HepG2 (cell line): ENCODE data around the gene AKAP8L. TPM values are rescaled to one million over a fixed set of nuclear protein-coding genes. Genes with fewer than 3 reads are reported as not detected.

Source experiments
- ATAC-seq: fragments of 200-7000 bp; cut with Tn5 transposase; 3 replicates; pipeline ENCODE4 v1.9.1; 2020; ENCODE audit warnings: mild to moderate bottlenecking, moderate library complexity
- BruUV-seq: library from RNA; stranded (reverse); fragments of 400-500 nt; replicated peaks from 2 replicates; lab custom pipeline; 2021; lab: Mats Ljungman, UMichigan
- CTCF ChIA-PET: fragments of 300-600 bp; formaldehyde crosslinking; extraction: SDS; loops from one replicate; lab custom pipeline; 2021; ENCODE audit warnings: low total read pairs, inconsistent platforms, low intra/inter-chr PET ratio; lab: Yijun Ruan, JAX
- POLR2A ChIA-PET: fragments of 350-600 bp; sonication (Branson Sonifier 250); formaldehyde crosslinking; loops from one replicate; lab custom pipeline; 2020; ENCODE audit warnings: antibody characterized with exemption, inconsistent platforms; lab: Yijun Ruan, JAX
- DNase-seq: peaks from one replicate; pipeline ENCODE4 v3.0.0-alpha.2; 2015; ENCODE audit warnings: low spot score
- FAIRE-seq: peaks from 3 replicates; lab custom pipeline; 2011; peaks lifted over from hg19 to GRCh38; lab: Jason Lieb, UNC
- H2AFZ ChIP-seq: one replicate; pipeline ENCODE4 v1.6.1; 2011; ENCODE audit warnings: low read length, inconsistent platforms
- H3K27ac ChIP-seq: fragments of 300-600 bp; 3 replicates; pipeline ENCODE4 v1.8.0; 2011; ENCODE audit warnings: mixed run types, mild to moderate bottlenecking, mixed read lengths, low read length, inconsistent platforms; ENCODE audit not compliant: insufficient read depth; ENCODE audit errors: extremely low read length
- H3K27me3 ChIP-seq, 2 experiments: fragments of 200-600 bp in 1 of 2; 2 replicates in 1 of 2; 3 replicates in 1 of 2; pipeline versions ENCODE4 v1.6.0 to v1.8.0; 2011; ENCODE audit warnings: low read length in 2 of 2, mild to moderate bottlenecking in 2 of 2, moderate library complexity in 2 of 2, inconsistent platforms in 1 of 2; ENCODE audit not compliant: insufficient read depth in 2 of 2, control insufficient read depth in 1 of 2
- H3K36me3 ChIP-seq, 2 experiments: fragments of 200-600 bp in 1 of 2; replicated peaks in 1 of 2; 2 replicates in 1 of 2; 3 replicates in 1 of 2; pipeline versions ENCODE4 v1.5.1 to v1.8.0; 2011; ENCODE audit warnings: low read length in 2 of 2, inconsistent platforms in 1 of 2; ENCODE audit not compliant: insufficient read depth in 2 of 2, control insufficient read depth in 1 of 2
- H3K4me1 ChIP-seq: 2 replicates; pipeline ENCODE4 v1.5.1; 2012; ENCODE audit warnings: low read length, inconsistent platforms; ENCODE audit not compliant: insufficient read depth
- H3K4me2 ChIP-seq: 2 replicates; pipeline ENCODE4 v1.6.0; 2011; ENCODE audit warnings: low read depth, low read length, inconsistent platforms
- H3K4me3 ChIP-seq, 3 experiments: fragments of 200-600 bp in 1 of 3; sonication (generic), shearing (Covaris generic) in 1 of 3; replicated peaks in 1 of 3; 2 replicates each; pipeline ENCODE4 v1.5.1; 2011 to 2016; ENCODE audit warnings: low read length in 3 of 3, inconsistent platforms in 2 of 3, low read depth in 2 of 3, mild to moderate bottlenecking in 2 of 3, control low read depth in 1 of 3, mixed read lengths in 1 of 3; ENCODE audit not compliant: insufficient read depth in 1 of 3
- H3K79me2 ChIP-seq: one replicate; pipeline ENCODE4 v1.6.1; 2011; ENCODE audit warnings: low read length, inconsistent platforms; ENCODE audit not compliant: insufficient read depth
- H3K9ac ChIP-seq: 2 replicates; pipeline ENCODE4 v1.6.0; 2011; ENCODE audit warnings: mild to moderate bottlenecking, low read depth, low read length, inconsistent platforms; ENCODE audit not compliant: insufficient read depth
- H3K9me3 ChIP-seq: 2 replicates; pipeline ENCODE4 v1.5.1; 2012; ENCODE audit warnings: mild to moderate bottlenecking, low read length
- H4K20me1 ChIP-seq: 2 replicates; pipeline ENCODE4 v1.6.0; 2011; ENCODE audit warnings: inconsistent platforms, mild to moderate bottlenecking, low read length, moderate library complexity; ENCODE audit not compliant: insufficient read depth
- FLYWCH1 ChIP-seq: sonication (generic); formaldehyde crosslinking; IDR thresholded peaks from 2 replicates; pipeline ENCODE4 v1.8.1; 2023; ENCODE audit warnings: mild to moderate bottlenecking, missing genetic modification reagents
- NPAS2 ChIP-seq: sonication (generic); formaldehyde crosslinking; IDR thresholded peaks from 2 replicates; pipeline ENCODE4 v1.8.0; 2022; ENCODE audit warnings: mild to moderate bottlenecking, missing genetic modification reagents, borderline replicate concordance
- ZNF597 ChIP-seq: sonication (generic); formaldehyde crosslinking; IDR thresholded peaks from 2 replicates; pipeline ENCODE4 v1.5.0; 2020; ENCODE audit warnings: missing genetic modification reagents
- ZNF629 ChIP-seq: sonication (generic); formaldehyde crosslinking; conservative IDR thresholded peaks from 2 replicates; pipeline ENCODE4 v1.5.0; 2020; ENCODE audit warnings: missing genetic modification reagents
- WGBS: methylation state at CpG from one replicate; pipeline ENCODE4 v1.1.6; 2017; ENCODE audit warnings: low lambda C conversion rate; 5-methylcytosine and 5-hydroxymethylcytosine counted together
- in situ Hi-C: cut with HindIII; loops from 2 replicates; pipeline ENCODE4 v1.10.0; 2017; ENCODE audit warnings: low pct_unique_long_range_greater_than_20kb; ENCODE audit not compliant: extremely low pct_ligation_motif_present
- intact Hi-C: fragments of 100-400 bp; cut with micrococcal nuclease; formaldehyde crosslinking; loops from one replicate; pipeline ENCODE4 v1.10.0; 2022; ENCODE audit not compliant: unreplicated experiment
- polyA plus RNA-seq, 8 experiments: library from polyadenylated mRNA; depleted of rRNA in 3 of 8; stranded (reverse) in 7 of 8; unstranded in 1 of 8; fragments of >200 nt; fragmentation: Illumina TruSeq in 4 of 8; extraction: Trizol in 4 of 8; gene quantifications; 2 replicates each; pipeline versions ENCODE4 v1.2.1 to v1.2.3, GENCODE V29; 2011 to 2016; ENCODE audit warnings: low read depth in 4 of 8, missing spikeins in 1 of 8, mixed read lengths in 1 of 8; ENCODE audit not compliant: insufficient read depth in 1 of 8
- total RNA-seq, 5 experiments: library from RNA; depleted of rRNA; stranded (reverse); fragments of >200 nt; fragmentation: Illumina TruSeq; extraction: Trizol; gene quantifications; 2 replicates each; pipeline ENCODE4 v1.2.3, GENCODE V29; 2016; ENCODE audit warnings: low read depth in 1 of 5

The AKAP8L gene
- total and polyA plus RNA-seq, 2 of the 13 experiments (the other 11 are each of a cell fraction or from before 2014, with no cell fraction given), result 48.2 to 49.6 TPM

- BruUV-seq, result no TSS peak
- Histone ChIP-seq H2AFZ (no peak overlapping the region), H3K9ac (no peak overlapping the region), H3K36me3 (no peaks in the 10 kb centered on the region), H3K4me3 (no peak overlapping the region), H3K27ac (no peak overlapping the region), H3K4me2 (no peak overlapping the region), H4K20me1 (no peaks in the 10 kb centered on the region)
- intact Hi-C loops, result no loop called here
- ATAC-seq (no peak), FAIRE-seq (no peak), DNase-seq (no peak)
- TF ChIP-seq ZNF629, result peak; percentile 78
- no peak for TF ChIP-seq FLYWCH1 (CRISPR knock-in tag)
- TF ChIP-seq, all 625 proteins: peak for 1
- Histone ChIP-seq H3K9me3 (no peaks in the 10 kb centered on the region), H3K79me2 (no peaks in the 10 kb centered on the region), H3K27me3 (no peaks in the 10 kb centered on the region), H3K4me1 (peaks cover 22% of the 10 kb centered on the region)
- in situ Hi-C loops, result no loop called here
- WGBS, result 53% methylated on average over 6 of the region's 13 CpGs
- POLR2A ChIA-PET, result no interaction called here
- CTCF ChIA-PET, result no interaction called here
These were observed 23.5 kb upstream of the AKAP8L start for GRCh38 chr19:15442142-15442920.

GRCh38 chr19:15441317-15441716 is 22.5 kb upstream of the AKAP8L start:
- no peaks in the 10 kb centered on the region for H3K79me2 ChIP-seq
- H2AFZ ChIP-seq, result no peak overlapping the region
- H3K27ac ChIP-seq, result no peak overlapping the region
- H4K20me1 ChIP-seq, result no peaks in the 10 kb centered on the region
- no peak overlapping the region for H3K9ac ChIP-seq
- H3K27me3 ChIP-seq, result no peaks in the 10 kb centered on the region
- DNase-seq (no peak), FAIRE-seq (no peak), ATAC-seq (no peak)
- 27% methylated on average over 3 of the region's 3 CpGs for whole genome bisulfite sequencing
- TF ChIP-seq NPAS2 (CRISPR knock-in tag) (no peak), ZNF597 (CRISPR knock-in tag) (no peak)
- no peak overlapping the region for H3K4me3 ChIP-seq
- ChIA-PET POLR2A (no interaction called here), CTCF (no interaction called here)
- intact Hi-C loops (no loop called here), in situ Hi-C loops (no loop called here)
- H3K4me2 ChIP-seq, result no peak overlapping the region
- peaks cover 32% of the 10 kb centered on the region for H3K4me1 ChIP-seq
- no peaks in the 10 kb centered on the region for H3K36me3 ChIP-seq
- no TSS peak for BruUV-seq
- H3K9me3 ChIP-seq, result no peaks in the 10 kb centered on the region
